Gastrocnemius medialis (tissue), 4 donors: ENCODE data around the gene MOG. TPM values are rescaled to one million over a fixed set of nuclear protein-coding genes. Genes with fewer than 3 reads are reported as not detected.

Experiments used
- ATAC-seq, 2 donors: fragments of 150-250 bp; one replicate each; pipeline ENCODE4 v1.9.1; 2016
- DNase-seq, 2 donors: peaks; one replicate each; pipeline ENCODE4 v3.0.0-alpha.2; 2019
- H3K27ac ChIP-seq, 4 donors: fragments of 200-600 bp; sonication (generic); 1 replicate in 1 of 4; 2 replicates in 3 of 4; pipeline ENCODE4 v1.5.1; 2016 to 2018; ENCODE audit warnings: mild to moderate bottlenecking in 2 of 4, moderate library complexity in 1 of 4
- H3K27me3 ChIP-seq, 3 donors: fragments of 200-600 bp; sonication (generic) in 2 of 3; 1 replicate in 1 of 3; 2 replicates in 2 of 3; pipeline versions ENCODE4 v1.5.1 to v1.6.0; 2016 to 2019; ENCODE audit warnings: mild to moderate bottlenecking in 1 of 3, moderate library complexity in 1 of 3
- H3K36me3 ChIP-seq, 2 donors: fragments of 200-600 bp; sonication (generic) in 1 of 2; one replicate each; pipeline ENCODE4 v1.5.1; 2017 to 2018
- H3K4me1 ChIP-seq, 2 donors: fragments of 200-600 bp; sonication (generic) in 1 of 2; one replicate each; pipeline ENCODE4 v1.5.1; 2016 to 2017; ENCODE audit warnings: mild to moderate bottlenecking in 2 of 2
- H3K4me3 ChIP-seq, 4 donors: fragments of 200-600 bp; sonication (generic) in 3 of 4; 1 replicate in 1 of 4; 2 replicates in 3 of 4; pipeline ENCODE4 v1.5.1; 2016 to 2019; ENCODE audit warnings: mild to moderate bottlenecking in 2 of 4
- H3K9me3 ChIP-seq, 3 donors: fragments of 200-600 bp; sonication (generic) in 2 of 3; 1 replicate in 1 of 3; 2 replicates in 2 of 3; pipeline ENCODE4 v1.5.1; 2016 to 2019
- POLR2A ChIP-seq, 2 donors: fragments of 450-650 bp; IDR thresholded peaks; one replicate each; pipeline ENCODE4 v1.6.1; 2017; ENCODE audit warnings: antibody characterized with exemption in 2 of 2, mild to moderate bottlenecking in 2 of 2, moderate library complexity in 2 of 2
- in situ Hi-C, 4 donors: fragments of 200-750 bp; cut with MboI; loops; one replicate each; pipeline versions ENCODE4 v1.15.0 to v1.8.0; 2017; ENCODE audit warnings: low sequenced_read_pairs in 4 of 4
- intact Hi-C: fragments of 100-400 bp; cut with DNase I; formaldehyde crosslinking; loops from one replicate; pipeline ENCODE4 v1.15.1; 2023; ENCODE audit warnings: low total_unique reads
- total RNA-seq, 4 donors: library from RNA; depleted of rRNA; stranded (reverse); fragments of >200 nt; gene quantifications; one replicate each; pipeline versions ENCODE4 v1.1.0 to v1.2.3, GENCODE V29; 2016
- TF ChIP-seq, protein P1 (sequence below), 5 experiments: fragments of 450-650 bp in 3 of 5; fragments of 200-600 bp in 2 of 5; sonication (generic) in 2 of 5; IDR thresholded peaks in 4 of 5; conservative IDR thresholded peaks in 1 of 5; 1 replicate in 4 of 5; 2 replicates in 1 of 5; pipeline ENCODE4 v1.5.1; 2016 to 2019; ENCODE audit warnings: antibody characterized with exemption in 5 of 5, mild to moderate bottlenecking in 3 of 5, moderate library complexity in 3 of 5

The MOG gene
- total RNA-seq: not detected

DNA sequence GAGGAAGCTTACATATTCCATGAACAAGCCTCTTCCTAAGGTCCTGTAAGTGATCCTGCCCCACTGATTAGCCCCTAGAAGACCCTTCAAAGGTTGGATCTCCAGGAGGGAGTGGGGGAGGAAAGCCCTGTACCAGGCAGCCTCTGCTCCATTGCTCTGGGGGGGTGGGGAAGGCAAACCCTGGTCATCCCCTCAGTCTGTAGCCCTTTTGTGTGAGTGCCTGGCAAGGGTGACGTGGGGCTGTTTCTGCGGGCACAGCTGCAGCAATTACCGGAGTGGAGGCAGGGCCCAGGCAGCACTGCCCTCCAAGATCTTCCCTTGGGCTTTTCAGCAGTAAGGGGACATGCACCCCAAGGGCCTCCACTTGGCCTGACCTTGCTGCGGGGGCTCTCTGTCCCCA, at the start of gene MOG:
Gene MOG, plus strand, starts transcription at position 295 of the 400 bp plus-strand sequence. CDS start 118 bp downstream, outside the sequence.
- TF ChIP-seq, protein P1, sequence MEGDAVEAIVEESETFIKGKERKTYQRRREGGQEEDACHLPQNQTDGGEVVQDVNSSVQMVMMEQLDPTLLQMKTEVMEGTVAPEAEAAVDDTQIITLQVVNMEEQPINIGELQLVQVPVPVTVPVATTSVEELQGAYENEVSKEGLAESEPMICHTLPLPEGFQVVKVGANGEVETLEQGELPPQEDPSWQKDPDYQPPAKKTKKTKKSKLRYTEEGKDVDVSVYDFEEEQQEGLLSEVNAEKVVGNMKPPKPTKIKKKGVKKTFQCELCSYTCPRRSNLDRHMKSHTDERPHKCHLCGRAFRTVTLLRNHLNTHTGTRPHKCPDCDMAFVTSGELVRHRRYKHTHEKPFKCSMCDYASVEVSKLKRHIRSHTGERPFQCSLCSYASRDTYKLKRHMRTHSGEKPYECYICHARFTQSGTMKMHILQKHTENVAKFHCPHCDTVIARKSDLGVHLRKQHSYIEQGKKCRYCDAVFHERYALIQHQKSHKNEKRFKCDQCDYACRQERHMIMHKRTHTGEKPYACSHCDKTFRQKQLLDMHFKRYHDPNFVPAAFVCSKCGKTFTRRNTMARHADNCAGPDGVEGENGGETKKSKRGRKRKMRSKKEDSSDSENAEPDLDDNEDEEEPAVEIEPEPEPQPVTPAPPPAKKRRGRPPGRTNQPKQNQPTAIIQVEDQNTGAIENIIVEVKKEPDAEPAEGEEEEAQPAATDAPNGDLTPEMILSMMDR (IDR thresholded peaks at IDR 0.05 in 4 of 5, conservative IDR thresholded peaks at IDR 0.05 in 1 of 5): no peak
- no peak for TF ChIP-seq POLR2A (IDR thresholded peaks at IDR 0.05)
- Histone ChIP-seq H3K36me3 (no peaks in the 10 kb centered on the region), H3K4me1 (no peaks in the 10 kb centered on the region), H3K4me3 (no peak within 1 kb of the TSS), H3K27me3 (peaks cover 0 to 11% (median 1%) of the 10 kb centered on the region in 3 donors), H3K9me3 (no peaks in the 10 kb centered on the region), H3K27ac (no peak within 1 kb of the TSS)
- intact Hi-C loops: no loop called here
- in situ Hi-C loops: no loop called here
- ATAC-seq: no peak
- no peak for DNase-seq

DNA sequence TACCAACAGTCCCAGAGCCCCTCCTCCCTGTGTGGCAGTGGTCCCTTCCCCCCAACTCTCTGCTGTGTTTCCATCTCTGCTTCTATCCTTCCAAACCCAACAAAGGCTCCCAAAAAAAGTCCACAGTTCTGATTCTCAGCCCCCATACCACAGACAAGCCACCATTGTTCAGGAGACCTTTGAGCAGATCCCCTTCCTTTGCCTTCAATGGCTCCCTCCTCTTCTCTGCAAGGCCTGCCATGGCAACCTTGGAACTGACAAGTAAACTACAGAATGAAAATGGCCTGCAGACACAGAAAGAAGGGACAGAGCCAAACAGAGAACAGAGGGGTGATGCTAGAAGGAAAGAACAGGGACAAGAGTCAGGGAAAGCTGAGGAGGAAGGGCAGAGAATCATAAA, 48.8 kb upstream of the MOG start:
- H3K4me3 ChIP-seq: no peak overlapping the region
- H3K4me1 ChIP-seq: no peaks in the 10 kb centered on the region
- H3K36me3 ChIP-seq: peaks cover 0 to 6% of the 10 kb centered on the region in 2 donors
- no peaks in the 10 kb centered on the region for H3K27me3 ChIP-seq
- no peak for DNase-seq
- no peak for TF ChIP-seq POLR2A (IDR thresholded peaks at IDR 0.05)
- TF ChIP-seq, protein P1 (IDR thresholded peaks at IDR 0.05 in 4 of 5, conservative IDR thresholded peaks at IDR 0.05 in 1 of 5): no peak
- H3K27ac ChIP-seq: no peak overlapping the region
- in situ Hi-C loops (no loop called here), intact Hi-C loops (no loop called here)
- no peak for ATAC-seq
- H3K9me3 ChIP-seq: no peaks in the 10 kb centered on the region

DNA sequence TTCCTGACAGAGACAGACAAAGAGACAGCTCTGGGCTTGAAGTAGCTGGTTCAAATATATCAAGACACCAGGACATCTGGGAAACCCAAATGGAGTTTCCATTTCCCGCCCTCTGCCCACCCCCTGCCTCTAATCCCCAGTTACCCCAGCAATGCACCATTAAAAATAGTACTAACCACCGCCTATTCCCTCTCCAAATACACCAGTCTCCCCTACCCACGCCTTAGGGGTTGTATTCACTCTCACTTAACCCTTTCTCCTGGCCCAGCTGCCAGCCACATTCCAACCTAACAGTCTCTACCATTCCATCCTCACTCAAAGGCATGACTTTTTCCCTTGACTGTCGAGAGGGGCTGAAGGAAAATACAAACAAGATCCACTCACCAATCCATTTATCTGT, 46.4 kb upstream of the MOG start:
- in situ Hi-C loops (no loop called here), intact Hi-C loops (no loop called here)
- peaks cover 0 to 8% of the 10 kb centered on the region in 2 donors for H3K36me3 ChIP-seq
- no peaks in the 10 kb centered on the region for H3K4me1 ChIP-seq
- no peak for DNase-seq
- H3K27me3 ChIP-seq: no peaks in the 10 kb centered on the region
- no peak for ATAC-seq
- no peaks in the 10 kb centered on the region for H3K9me3 ChIP-seq
- no peak overlapping the region for H3K27ac ChIP-seq
- TF ChIP-seq, protein P1 (IDR thresholded peaks at IDR 0.05 in 4 of 5, conservative IDR thresholded peaks at IDR 0.05 in 1 of 5): no peak
- no peak for TF ChIP-seq POLR2A (IDR thresholded peaks at IDR 0.05)
- no peak overlapping the region for H3K4me3 ChIP-seq

DNA sequence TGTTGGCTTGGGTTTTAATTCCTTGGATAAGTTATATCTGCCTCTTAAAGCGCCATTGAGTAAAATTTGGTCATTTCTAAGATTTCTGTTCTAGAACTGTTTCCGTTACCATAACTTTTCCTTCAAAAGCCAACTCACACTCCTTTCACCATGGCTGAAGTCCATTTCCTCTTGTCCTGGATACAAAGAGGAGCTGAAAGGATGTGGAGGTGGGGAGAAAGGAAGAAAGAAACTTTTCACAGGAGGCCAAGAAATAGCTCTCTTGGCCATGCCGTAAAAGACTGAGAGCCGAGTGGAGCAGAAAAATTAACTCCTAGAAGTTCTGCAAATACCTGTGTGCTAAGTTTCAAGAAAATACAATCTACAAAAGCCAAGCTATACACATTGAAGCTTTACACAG, 45.5 kb upstream of the MOG start:
- no peak for TF ChIP-seq POLR2A (IDR thresholded peaks at IDR 0.05)
- TF ChIP-seq, protein P1 (IDR thresholded peaks at IDR 0.05 in 4 of 5, conservative IDR thresholded peaks at IDR 0.05 in 1 of 5): no peak
- Histone ChIP-seq H3K27me3 (no peaks in the 10 kb centered on the region), H3K36me3 (peaks cover 0 to 8% of the 10 kb centered on the region in 2 donors), H3K4me1 (no peaks in the 10 kb centered on the region), H3K27ac (no peak overlapping the region), H3K9me3 (no peaks in the 10 kb centered on the region), H3K4me3 (no peak overlapping the region)
- intact Hi-C loops (no loop called here), in situ Hi-C loops (no loop called here)
- ATAC-seq (no peak), DNase-seq (no peak)
